GM21786 (cell line): Measurements from ENCODE around the gene IRF7.
A peak's percentile ranks its signal among the peaks of the same experiment; 100 is the strongest.
"Not testable (repeated sequence)": the region's sequence is repeated elsewhere in the genome, so short reads cannot be mapped to it uniquely, and the experiment has no call there.

Source experiments
- ATAC-seq: cut with Tn5 transposase; IDR thresholded peaks from one replicate; pipeline ENCODE4 v1.9.1; 2021; ENCODE audit not compliant: unreplicated experiment

IRF7 gene

GRCh38 chr11:584287-584686 is 31.5 kb downstream of the IRF7 start:
- no peak for ATAC-seq

GRCh38 chr11:581752-582151 is 34.0 kb downstream of the IRF7 start:
- no peak for ATAC-seq

GRCh38 chr11:581342-581741 is 34.4 kb downstream of the IRF7 start:
- ATAC-seq: no peak

GRCh38 chr11:579830-580601 is 35.7 kb downstream of the IRF7 start:
- ATAC-seq: no peak

- ATAC-seq: no peak
Measured at GRCh38 chr11:578276-579035, 37.3 kb downstream of the IRF7 start.

GRCh38 chr11:577611-577894 is 38.2 kb downstream of the IRF7 start:
- no peak for ATAC-seq

GRCh38 chr11:576811-577610 is 38.7 kb downstream of the IRF7 start:
- no peak for ATAC-seq

- peak; percentile 81 for ATAC-seq
Measured at GRCh38 chr11:575996-576768, 39.6 kb downstream of the IRF7 start, which contains the start of gene PHRF1. PHRF1 (plus strand) TSS chr11:576470; CDS start chr11:581513, 5,043 bp downstream.

GRCh38 chr11:575313-575995 is 40.3 kb downstream of the IRF7 start:
- no peak for ATAC-seq

- ATAC-seq: no peak
Measured at GRCh38 chr11:574632-575312, 41.0 kb downstream of the IRF7 start.

- not testable (repeated sequence) for ATAC-seq
Measured at GRCh38 chr11:574031-574570, 41.6 kb downstream of the IRF7 start.

GRCh38 chr11:573146-573759 is 42.5 kb downstream of the IRF7 start:
- no peak for ATAC-seq

GRCh38 chr11:571802-572185 is 44.0 kb downstream of the IRF7 start:
- ATAC-seq: no peak

GRCh38 chr11:569158-569885 is 46.4 kb downstream of the IRF7 start:
- no peak for ATAC-seq

- peak; percentile 92 for ATAC-seq
Measured at GRCh38 chr11:568306-569157, 47.2 kb downstream of the IRF7 start.

- ATAC-seq: no peak
Measured at GRCh38 chr11:567629-568292, 48.0 kb downstream of the IRF7 start.
